Measurements from ENCODE around the gene ARHGEF7.

ARHGEF7 gene

GRCh38 chr13:111319521-111319920, 204.4 kb downstream of the ARHGEF7 start:
- TF ChIP-seq CTCF (IDR thresholded peaks at IDR 0.05; ENCODE audit: insufficient read depth, low read length, poor library complexity, severe bottlenecking): no peak
- Histone ChIP-seq H3K36me3 (ENCODE audit: control insufficient read depth, insufficient read depth, low read length) (peaks cover 4% of the 10 kb centered on the region), H3K27me3 (replicated peaks; ENCODE audit: control insufficient read depth, insufficient read depth, low read length) (no peaks in the 10 kb centered on the region), H3K4me3 (replicated peaks; ENCODE audit: low read depth, low read length) (no peak overlapping the region)
- DNase-seq (ENCODE audit: extremely low read depth, insufficient read length): no peak

GRCh38 chr13:111319998-111320911, 205.1 kb downstream of the ARHGEF7 start, which contains the start of gene TEX29:
TSS of gene TEX29 (plus strand) at chr13:111320642. CDS start at chr13:111320891, 249 bp downstream.
- TF ChIP-seq CTCF (IDR thresholded peaks at IDR 0.05; ENCODE audit: insufficient read depth, low read length, poor library complexity, severe bottlenecking): no peak
- Histone ChIP-seq H3K36me3 (ENCODE audit: control insufficient read depth, insufficient read depth, low read length) (peaks cover 4% of the 10 kb centered on the region), H3K4me3 (replicated peaks; ENCODE audit: low read depth, low read length) (no peak within 1 kb of the TSS), H3K27me3 (replicated peaks; ENCODE audit: control insufficient read depth, insufficient read depth, low read length) (no peaks in the 10 kb centered on the region)
- DNase-seq (ENCODE audit: extremely low read depth, insufficient read length): no peak

- Histone ChIP-seq H3K4me3 (replicated peaks; ENCODE audit: low read depth, low read length) (no peak overlapping the region), H3K27me3 (replicated peaks; ENCODE audit: control insufficient read depth, insufficient read depth, low read length) (no peaks in the 10 kb centered on the region), H3K36me3 (ENCODE audit: control insufficient read depth, insufficient read depth, low read length) (no peaks in the 10 kb centered on the region; the same call in 1 of the 2 replicates)
- DNase-seq (ENCODE audit: extremely low read depth, insufficient read length): no peak
- no peak for TF ChIP-seq CTCF (IDR thresholded peaks at IDR 0.05; ENCODE audit: insufficient read depth, low read length, poor library complexity, severe bottlenecking)
Measured at GRCh38 chr13:111322001-111322915, 207.1 kb downstream of the ARHGEF7 start.

- no peak for DNase-seq (ENCODE audit: extremely low read depth, insufficient read length)
- H3K4me3 ChIP-seq (replicated peaks; ENCODE audit: low read depth, low read length): no peak overlapping the region
- no peaks in the 10 kb centered on the region for H3K36me3 ChIP-seq (ENCODE audit: control insufficient read depth, insufficient read depth, low read length)
- no peak for TF ChIP-seq CTCF (IDR thresholded peaks at IDR 0.05; ENCODE audit: insufficient read depth, low read length, poor library complexity, severe bottlenecking)
- H3K27me3 ChIP-seq (replicated peaks; ENCODE audit: control insufficient read depth, insufficient read depth, low read length): no peaks in the 10 kb centered on the region
Measured at GRCh38 chr13:111322916-111323331, 207.8 kb downstream of the ARHGEF7 start.

- no peak overlapping the region for H3K4me3 ChIP-seq (replicated peaks; ENCODE audit: low read depth, low read length)
Measured at GRCh38 chr13:111323549-111323948, 208.4 kb downstream of the ARHGEF7 start.

More at GRCh38 chr13:111323549-111323948, 208.4 kb downstream of the ARHGEF7 start:
- no peak for TF ChIP-seq CTCF (IDR thresholded peaks at IDR 0.05; ENCODE audit: insufficient read depth, low read length, poor library complexity, severe bottlenecking)
- no peak for DNase-seq (ENCODE audit: extremely low read depth, insufficient read length)
- H3K27me3 ChIP-seq (replicated peaks; ENCODE audit: control insufficient read depth, insufficient read depth, low read length): no peaks in the 10 kb centered on the region
- H3K36me3 ChIP-seq (ENCODE audit: control insufficient read depth, insufficient read depth, low read length): no peaks in the 10 kb centered on the region

Measured in GM06990 (cell line).